ENCODE measurements around the gene UGT1A4. TPM values are rescaled to one million over a fixed set of nuclear protein-coding genes. Genes with fewer than 3 reads are reported as not detected.

Gene UGT1A4
- total and polyA plus RNA-seq, 9 of the 15 experiments (the other 6 are each of a cell fraction or from before 2014, with no cell fraction given) = not detected

DNA sequence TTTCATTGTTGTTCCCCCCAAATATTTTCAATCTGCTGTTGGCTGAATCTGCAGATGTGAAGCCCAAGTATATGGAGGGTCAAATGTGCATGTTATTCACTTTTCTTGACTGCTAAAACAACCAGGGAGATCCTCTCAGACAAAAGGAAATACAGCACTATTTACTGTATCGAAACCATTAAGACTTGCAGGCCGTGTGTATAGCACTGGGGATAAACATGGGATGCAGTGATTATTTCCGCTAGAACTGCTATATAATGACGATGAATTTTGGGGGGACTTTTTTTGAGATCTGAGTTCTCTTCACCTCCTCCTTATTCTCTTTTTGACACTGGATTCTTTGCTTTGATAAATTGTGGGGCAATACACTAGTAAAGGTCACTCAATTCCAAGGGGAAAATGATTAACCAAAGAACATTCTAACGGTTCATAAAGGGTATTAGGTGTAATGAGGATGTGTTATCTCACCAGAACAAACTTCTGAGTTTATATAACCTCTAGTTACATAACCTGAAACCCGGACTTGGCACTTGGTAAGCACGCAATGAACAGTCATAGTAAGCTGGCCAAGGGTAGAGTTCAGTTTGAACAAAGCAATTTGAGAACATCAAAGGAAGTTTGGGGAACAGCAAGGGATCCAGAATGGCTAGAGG is 38.0 kb downstream of the UGT1A4 start:
- H3K4me3 ChIP-seq = no peak overlapping the region
- H4K20me1 ChIP-seq (replicated peaks; ENCODE audit: control insufficient read depth, insufficient read depth, low read length) = no peaks in the 10 kb centered on the region
- in situ Hi-C loops (cut with MboI) (no loop called here), intact Hi-C loops (cut with micrococcal nuclease) (no loop called here)
- peaks cover 0 to 5% of the 10 kb centered on the region in 2 experiments; a peak in 2 of 5 replicates for H3K4me1 ChIP-seq (replicated peaks in 1 of 2; ENCODE audit: control insufficient read depth in 2 of 2, insufficient read depth in 2 of 2, low read length in 2 of 2)
- FAIRE-seq (no peak), DNase-seq (ENCODE audit: extremely low read depth in 1 of 4, low spot score in 3 of 4) (no peak), ATAC-seq (no peak)
- no peaks in the 10 kb centered on the region for H3K9me3 ChIP-seq (replicated peaks; ENCODE audit: control insufficient read depth, insufficient read depth, low read depth, low read length)
- POLR2A ChIA-PET = no interaction called here
- peaks cover 0 to 17% of the 10 kb centered on the region in 2 experiments; a peak in 2 of 5 replicates for H3K27me3 ChIP-seq (ENCODE audit: control insufficient read depth in 2 of 2, insufficient read depth in 2 of 2, low read length in 2 of 2)
- WGBS (ENCODE audit: insufficient coverage, low coverage, missing lambda C conversion rate) = 1% methylated on average over 7 of the region's 7 CpGs
- CTCF ChIA-PET (ENCODE audit: low intra/inter-chr PET ratio) = no interaction called here
- H3K9me1 ChIP-seq (ENCODE audit: control insufficient read depth, insufficient read depth, low read length) = no peaks in the 10 kb centered on the region
- BruUV-seq (replicated peaks) = no TSS peak
- H3K27ac ChIP-seq (ENCODE audit: extremely low read depth, low read depth, low read length) = no peak overlapping the region
- TF ChIP-seq TCF7 (IDR thresholded peaks at IDR 0.05; ENCODE audit: borderline replicate concordance) (no peak), GTF2A2 (tag; IDR thresholded peaks at IDR 0.05) (no peak), CCAR2 (IDR thresholded peaks at IDR 0.05; ENCODE audit: low read depth, low read length) (no peak), SNRNP70 (optimal IDR thresholded peaks at IDR 0.05; ENCODE audit: low read depth, low read length) (no peak), STAG1 (CRISPR knock-in tag; IDR thresholded peaks at IDR 0.05; ENCODE audit: borderline replicate concordance) (no peak), MCM5 (IDR thresholded peaks at IDR 0.05; ENCODE audit: low read depth) (no peak), NR1H2 (CRISPR knock-in tag; IDR thresholded peaks at IDR 0.05) (no peak), HMG20A (CRISPR knock-in tag; conservative IDR thresholded peaks at IDR 0.05) (no peak), ZSCAN32 (CRISPR knock-in tag; IDR thresholded peaks at IDR 0.05) (no peak), ZSCAN29 (IDR thresholded peaks at IDR 0.05) (no peak), CBFA2T2 (conservative IDR thresholded peaks at IDR 0.05) (no peak), FUS (optimal IDR thresholded peaks at IDR 0.05; ENCODE audit: low read depth, low read length) (no peak), MTA3 (IDR thresholded peaks at IDR 0.05; ENCODE audit: borderline replicate concordance) (no peak), GTF2F1 (IDR thresholded peaks at IDR 0.05; ENCODE audit: low read depth, low read length) (no peak), ZNF780A (CRISPR knock-in tag; IDR thresholded peaks at IDR 0.05) (no peak), HMGN3 (IDR thresholded peaks at IDR 0.05; ENCODE audit: borderline replicate concordance, extremely low read depth, insufficient read length, low read depth, low read length) (no peak)
- no peak overlapping the region for H3K4me2 ChIP-seq (ENCODE audit: insufficient read depth, low read length)
- H3K79me2 ChIP-seq (ENCODE audit: control insufficient read depth, insufficient read depth, low read length) = no peaks in the 10 kb centered on the region
- no peak overlapping the region for H2AFZ ChIP-seq (ENCODE audit: low read depth, low read length)
- H3K36me3 ChIP-seq (ENCODE audit: control insufficient read depth, insufficient read depth, low read length) = no peaks in the 10 kb centered on the region
- no peak overlapping the region for H3K9ac ChIP-seq (ENCODE audit: insufficient read depth in 1 of 2, low read depth in 2 of 2, low read length in 2 of 2)

Measured in K562 (cell line).